Neuronal stem cell (in vitro differentiated cells): Measurements from ENCODE around the gene ATXN7.

Source experiments
- DNase-seq: peaks from one replicate; pipeline ENCODE4 v3.0.0-alpha.2; 2013; ENCODE audit warnings: low spot score
- H2AFZ ChIP-seq: one replicate; pipeline ENCODE4 v1.6.1; 2013; ENCODE audit warnings: mild to moderate bottlenecking, low read length, inconsistent platforms
- H2AK5ac ChIP-seq: 2 replicates; pipeline ENCODE4 v1.6.1; 2013; ENCODE audit warnings: low read depth, mild to moderate bottlenecking, inconsistent platforms, low read length, moderate library complexity, mixed read lengths
- H2BK120ac ChIP-seq: 2 replicates; pipeline ENCODE4 v1.6.1; 2013; ENCODE audit warnings: low read depth, mild to moderate bottlenecking, inconsistent platforms, low read length, moderate library complexity, mixed read lengths
- H2BK12ac ChIP-seq: one replicate; pipeline ENCODE4 v1.6.1; 2013; ENCODE audit warnings: low read length, inconsistent platforms
- H2BK15ac ChIP-seq: 2 replicates; pipeline ENCODE4 v1.6.1; 2013; ENCODE audit warnings: mild to moderate bottlenecking, low read length, inconsistent platforms, mixed read lengths
- H2BK5ac ChIP-seq: one replicate; pipeline ENCODE4 v1.6.1; 2013; ENCODE audit warnings: inconsistent platforms, mild to moderate bottlenecking, low read length, moderate library complexity
- H3K14ac ChIP-seq: one replicate; pipeline ENCODE4 v1.6.1; 2013; ENCODE audit warnings: low read length, inconsistent platforms
- H3K18ac ChIP-seq: 2 replicates; pipeline ENCODE4 v1.6.1; 2013; ENCODE audit warnings: low read length, inconsistent platforms
- H3K23ac ChIP-seq: 2 replicates; pipeline ENCODE4 v1.6.1; 2013; ENCODE audit warnings: low read depth, mild to moderate bottlenecking, mixed read lengths, low read length, inconsistent platforms; ENCODE audit not compliant: poor library complexity
- H3K27ac ChIP-seq: replicated peaks from 3 replicates; pipeline ENCODE4 v1.5.1; 2013; ENCODE audit warnings: low read length, inconsistent platforms
- H3K27me3 ChIP-seq, 3 experiments: 2 replicates each; pipeline ENCODE4 v1.6.1; 2013; ENCODE audit warnings: low read length in 3 of 3, mild to moderate bottlenecking in 2 of 3, inconsistent platforms in 1 of 3, low read depth in 1 of 3, mixed read lengths in 1 of 3, moderate library complexity in 1 of 3; ENCODE audit not compliant: control insufficient read depth in 3 of 3, insufficient read depth in 3 of 3
- H3K36me3 ChIP-seq, 2 donors: replicated peaks in 1 of 2; 2 replicates each; pipeline ENCODE4 v1.6.1; 2013; ENCODE audit warnings: low read length in 2 of 2; ENCODE audit not compliant: control insufficient read depth in 2 of 2, insufficient read depth in 2 of 2
- H3K4ac ChIP-seq: 2 replicates; pipeline ENCODE4 v1.6.1; 2013; ENCODE audit warnings: inconsistent platforms, mild to moderate bottlenecking, low read length, moderate library complexity
- H3K4me1 ChIP-seq, 2 donors: 1 replicate in 1 of 2; 2 replicates in 1 of 2; pipeline ENCODE4 v1.6.1; 2013; ENCODE audit warnings: low read length in 2 of 2, low read depth in 1 of 2; ENCODE audit not compliant: control insufficient read depth in 2 of 2, insufficient read depth in 1 of 2
- H3K4me2 ChIP-seq: one replicate; pipeline ENCODE4 v1.6.1; 2013; ENCODE audit warnings: mild to moderate bottlenecking, low read length, inconsistent platforms; ENCODE audit not compliant: insufficient read depth, poor library complexity, severe bottlenecking
- H3K4me3 ChIP-seq, 2 donors: 2 replicates each; pipeline ENCODE4 v1.5.1; 2013; ENCODE audit warnings: low read length in 2 of 2, mild to moderate bottlenecking in 2 of 2, inconsistent platforms in 1 of 2, moderate library complexity in 1 of 2
- H3K79me1 ChIP-seq: one replicate; pipeline ENCODE4 v1.6.1; 2013; ENCODE audit warnings: low read depth, mild to moderate bottlenecking, inconsistent platforms, low read length, moderate library complexity
- H3K9ac ChIP-seq: one replicate; pipeline ENCODE4 v1.6.1; 2013; ENCODE audit warnings: mild to moderate bottlenecking, low read depth, low read length, inconsistent platforms; ENCODE audit not compliant: poor library complexity
- H3K9me3 ChIP-seq, 2 donors: replicated peaks in 1 of 2; 2 replicates each; pipeline versions ENCODE3 to v1.6.1; 2013; ENCODE audit warnings: low read length in 2 of 2, mild to moderate bottlenecking in 2 of 2, inconsistent platforms in 1 of 2, low read depth in 1 of 2, mixed read lengths in 1 of 2, moderate library complexity in 1 of 2; ENCODE audit not compliant: control insufficient read depth in 2 of 2, insufficient read depth in 1 of 2
- H4K8ac ChIP-seq: one replicate; pipeline ENCODE4 v1.6.1; 2013; ENCODE audit warnings: low read depth, mild to moderate bottlenecking, inconsistent platforms, low read length, moderate library complexity
- H4K91ac ChIP-seq: one replicate; pipeline ENCODE4 v1.6.1; 2013; ENCODE audit warnings: low read length, low read depth, mild to moderate bottlenecking, inconsistent platforms; ENCODE audit not compliant: poor library complexity
- WGBS, 2 donors: extraction: QIAGEN DNeasy Blood & Tissue Kit; methylation state at CpG; one replicate each; pipeline ENCODE4 v1.1.7; 2013; ENCODE audit warnings: missing lambda C conversion rate in 2 of 2, mixed read lengths in 1 of 2; ENCODE audit not compliant: insufficient read length in 2 of 2, insufficient replicate concordance in 1 of 2; ENCODE audit errors: extremely low coverage in 2 of 2; 5-methylcytosine and 5-hydroxymethylcytosine counted together

Gene ATXN7

GRCh38 chr3:63880653-63881052 lies 17.0 kb downstream of the ATXN7 start:
- no peak for DNase-seq
- no peak overlapping the region for H3K4me2 ChIP-seq
- WGBS, 2 donors: no CpG with 5 or more reads among the region's 5 CpGs
- H2AK5ac ChIP-seq: no peak overlapping the region
- no peak overlapping the region for H3K27ac ChIP-seq
- H3K4me1 ChIP-seq: peaks cover 4 to 12% of the 10 kb centered on the region in 2 donors
- no peak overlapping the region for H4K8ac ChIP-seq
- no peaks in the 10 kb centered on the region for H3K36me3 ChIP-seq
- H3K4me3 ChIP-seq: no peak overlapping the region
- H2BK15ac ChIP-seq: no peak overlapping the region
- no peak overlapping the region for H3K18ac ChIP-seq
- H3K27me3 ChIP-seq: no peaks in the 10 kb centered on the region
- no peaks in the 10 kb centered on the region for H3K9me3 ChIP-seq
- no peak overlapping the region for H3K23ac ChIP-seq
- H2AFZ ChIP-seq: no peak overlapping the region
- no peak overlapping the region for H2BK120ac ChIP-seq
- H3K79me1 ChIP-seq: no peaks in the 10 kb centered on the region
- no peak overlapping the region for H2BK12ac ChIP-seq
- H2BK5ac ChIP-seq: no peak overlapping the region
- H3K4ac ChIP-seq: no peak overlapping the region
- H4K91ac ChIP-seq: no peak overlapping the region
- no peak overlapping the region for H3K9ac ChIP-seq
- H3K14ac ChIP-seq: no peak overlapping the region

- H3K4me1 ChIP-seq: peaks cover 0 to 1% of the 10 kb centered on the region in 2 donors
- H3K9ac ChIP-seq: no peak overlapping the region
- H4K8ac ChIP-seq: no peak overlapping the region
- no CpG with 5 or more reads among the region's 3 CpGs for WGBS, 2 donors
- no peak overlapping the region for H3K18ac ChIP-seq
- H2BK15ac ChIP-seq: no peak overlapping the region
- H2AFZ ChIP-seq: no peak overlapping the region
- H3K27ac ChIP-seq: no peak overlapping the region
- no peaks in the 10 kb centered on the region for H3K79me1 ChIP-seq
- H2BK120ac ChIP-seq: no peak overlapping the region
- H2BK12ac ChIP-seq: no peak overlapping the region
- H2BK5ac ChIP-seq: no peak overlapping the region
- H3K4me2 ChIP-seq: no peak overlapping the region
- no peak overlapping the region for H3K23ac ChIP-seq
- no peak overlapping the region for H3K14ac ChIP-seq
- peaks cover 0 to 3% of the 10 kb centered on the region in 2 donors for H3K36me3 ChIP-seq
- DNase-seq: no peak
- no peak overlapping the region for H3K4me3 ChIP-seq
- no peaks in the 10 kb centered on the region for H3K27me3 ChIP-seq
- no peak overlapping the region for H3K4ac ChIP-seq
- H2AK5ac ChIP-seq: no peak overlapping the region
- H4K91ac ChIP-seq: no peak overlapping the region
- no peaks in the 10 kb centered on the region for H3K9me3 ChIP-seq
These were observed 23.2 kb downstream of the ATXN7 start for GRCh38 chr3:63886858-63887257.

GRCh38 chr3:63891518-63891917 lies 27.9 kb downstream of the ATXN7 start:
- Histone ChIP-seq H3K9me3 (no peaks in the 10 kb centered on the region), H3K36me3 (peaks cover 0 to 6% of the 10 kb centered on the region in 2 donors), H2AK5ac (no peak overlapping the region), H3K4me3 (no peak overlapping the region), H3K18ac (no peak overlapping the region), H3K4me1 (peaks cover 0 to 3% of the 10 kb centered on the region in 2 donors), H3K14ac (no peak overlapping the region), H2AFZ (no peak overlapping the region), H4K91ac (no peak overlapping the region), H3K27me3 (no peaks in the 10 kb centered on the region), H2BK15ac (no peak overlapping the region), H4K8ac (no peak overlapping the region), H2BK12ac (no peak overlapping the region), H3K9ac (no peak overlapping the region), H2BK5ac (no peak overlapping the region), H3K4ac (no peak overlapping the region), H3K79me1 (no peaks in the 10 kb centered on the region), H3K4me2 (no peak overlapping the region), H3K27ac (no peak overlapping the region), H2BK120ac (no peak overlapping the region), H3K23ac (no peak overlapping the region)
- WGBS, 2 donors: no CpG with 5 or more reads among the region's 5 CpGs
- no peak for DNase-seq

- no peak for DNase-seq
- no peak overlapping the region for H3K18ac ChIP-seq
- H3K79me1 ChIP-seq: no peaks in the 10 kb centered on the region
- H3K27ac ChIP-seq: no peak overlapping the region
- peaks cover 0 to 6% of the 10 kb centered on the region in 2 donors for H3K36me3 ChIP-seq
- H2AK5ac ChIP-seq: no peak overlapping the region
- H3K23ac ChIP-seq: no peak overlapping the region
- no CpG with 5 or more reads among the region's 1 CpG for WGBS, 2 donors
- H3K27me3 ChIP-seq: no peaks in the 10 kb centered on the region
- H2BK5ac ChIP-seq: no peak overlapping the region
- no peak overlapping the region for H2BK12ac ChIP-seq
- H3K9me3 ChIP-seq: no peaks in the 10 kb centered on the region
- H2BK15ac ChIP-seq: no peak overlapping the region
- no peak overlapping the region for H4K8ac ChIP-seq
- no peak overlapping the region for H3K4ac ChIP-seq
- H3K9ac ChIP-seq: no peak overlapping the region
- H2BK120ac ChIP-seq: no peak overlapping the region
- no peak overlapping the region for H4K91ac ChIP-seq
- no peak overlapping the region for H3K4me2 ChIP-seq
- H3K4me3 ChIP-seq: no peak overlapping the region
- no peak overlapping the region for H3K14ac ChIP-seq
- H2AFZ ChIP-seq: no peak overlapping the region
- peaks cover 0 to 2% of the 10 kb centered on the region in 2 donors for H3K4me1 ChIP-seq
These were observed 29.2 kb downstream of the ATXN7 start for GRCh38 chr3:63892773-63893352.
